OCI-LY3 (cell line): Measurements from ENCODE around the gene USP32.

ENCODE experiments used
- H2AFZ ChIP-seq: fragments of 200-600, 300-600 bp; shearing (Covaris generic); 2 replicates; pipeline ENCODE4 v1.6.0; 2014; ENCODE audit warnings: antibody characterized with exemption, low read depth, low read length
- H3K27ac ChIP-seq: fragments of 200-600, 300-600 bp; sonication (generic); 2 replicates; pipeline ENCODE4 v1.5.1; 2014; ENCODE audit warnings: mild to moderate bottlenecking, low read length, moderate library complexity, mixed read lengths
- H3K27me3 ChIP-seq: fragments of 200-600, 300-600 bp; sonication (generic); 2 replicates; pipeline ENCODE4 v1.6.1; 2014; ENCODE audit warnings: low read depth, low read length, mixed read lengths
- H3K36me3 ChIP-seq: fragments of 200-600, 300-600 bp; sonication (generic); replicated peaks from 2 replicates; pipeline ENCODE3; 2014; ENCODE audit warnings: low read depth, low read length, mixed read lengths
- H3K4me1 ChIP-seq: fragments of 300-600, 200-600 bp; sonication (generic); 2 replicates; pipeline ENCODE4 v1.6.1; 2014; ENCODE audit warnings: low read length, mixed read lengths
- H3K4me2 ChIP-seq: fragments of 200-600, 300-600 bp; sonication (generic); 2 replicates; pipeline ENCODE4 v1.6.1; 2014; ENCODE audit warnings: low read length, mixed read lengths
- H3K4me3 ChIP-seq: fragments of 300-600, 200-600 bp; sonication (generic); 2 replicates; pipeline ENCODE4 v1.5.1; 2014; ENCODE audit warnings: antibody characterized with exemption, mild to moderate bottlenecking, low read length, moderate library complexity
- H3K79me2 ChIP-seq: fragments of 300-600, 200-600 bp; shearing (Covaris generic); 2 replicates; pipeline ENCODE4 v1.6.1; 2014; ENCODE audit warnings: mild to moderate bottlenecking, low read length, mixed read lengths
- H3K9ac ChIP-seq: fragments of 300-600, 200-600 bp; shearing (Covaris generic); 2 replicates; pipeline ENCODE4 v1.6.0; 2014; ENCODE audit warnings: mild to moderate bottlenecking, low read length, moderate library complexity
- H3K9me3 ChIP-seq: fragments of 200-600, 300-600 bp; shearing (Covaris generic); 2 replicates; pipeline ENCODE4 v1.6.1; 2014; ENCODE audit warnings: low read length, mixed read lengths; ENCODE audit not compliant: insufficient read depth
- H4K20me1 ChIP-seq: fragments of 200-600, 300-600 bp; sonication (generic); 2 replicates; pipeline ENCODE4 v1.6.1; 2016; ENCODE audit warnings: low read length, mixed read lengths; ENCODE audit not compliant: insufficient read depth
- EZH2phosphoT487 ChIP-seq: fragments of 200-600 bp; shearing (Covaris generic); IDR thresholded peaks from 2 replicates; pipeline ENCODE4 v1.6.1; 2018; ENCODE audit warnings: antibody characterized with exemption, mixed run types, low read depth
- TF ChIP-seq, protein P1 (sequence below): fragments of 200-600, 300-600 bp; sonication (generic); IDR thresholded peaks from 2 replicates; pipeline ENCODE4 v1.5.1; 2014; ENCODE audit warnings: antibody characterized with exemption, low read length, low read depth

USP32 gene

DNA sequence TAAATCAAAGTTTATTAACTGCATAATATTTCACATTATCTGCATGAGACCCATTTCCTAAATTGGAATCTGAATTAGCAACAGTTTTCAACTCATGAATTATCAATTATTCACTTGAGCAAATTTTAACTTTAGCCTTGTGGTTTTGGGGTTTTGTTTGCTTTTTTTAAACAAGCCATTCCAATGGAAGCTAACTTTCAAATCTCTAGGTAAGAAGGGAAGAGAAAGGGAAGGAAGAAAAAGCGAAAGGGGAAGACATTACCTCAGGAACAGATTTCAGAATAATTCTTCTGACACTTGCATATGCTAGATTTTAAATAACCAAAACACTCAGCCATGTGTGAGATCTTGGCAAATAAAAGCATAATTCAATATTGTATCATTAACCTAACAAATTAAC, 139.5 kb downstream of the USP32 start:
- Histone ChIP-seq H3K27me3 (no peaks in the 10 kb centered on the region), H2AFZ (no peak overlapping the region), H4K20me1 (no peaks in the 10 kb centered on the region), H3K9ac (no peak overlapping the region), H3K4me1 (no peaks in the 10 kb centered on the region), H3K4me2 (no peak overlapping the region), H3K9me3 (no peaks in the 10 kb centered on the region), H3K79me2 (no peaks in the 10 kb centered on the region), H3K4me3 (no peak overlapping the region), H3K27ac (no peak overlapping the region), H3K36me3 (peaks cover 16% of the 10 kb centered on the region)
- TF ChIP-seq, protein P1, sequence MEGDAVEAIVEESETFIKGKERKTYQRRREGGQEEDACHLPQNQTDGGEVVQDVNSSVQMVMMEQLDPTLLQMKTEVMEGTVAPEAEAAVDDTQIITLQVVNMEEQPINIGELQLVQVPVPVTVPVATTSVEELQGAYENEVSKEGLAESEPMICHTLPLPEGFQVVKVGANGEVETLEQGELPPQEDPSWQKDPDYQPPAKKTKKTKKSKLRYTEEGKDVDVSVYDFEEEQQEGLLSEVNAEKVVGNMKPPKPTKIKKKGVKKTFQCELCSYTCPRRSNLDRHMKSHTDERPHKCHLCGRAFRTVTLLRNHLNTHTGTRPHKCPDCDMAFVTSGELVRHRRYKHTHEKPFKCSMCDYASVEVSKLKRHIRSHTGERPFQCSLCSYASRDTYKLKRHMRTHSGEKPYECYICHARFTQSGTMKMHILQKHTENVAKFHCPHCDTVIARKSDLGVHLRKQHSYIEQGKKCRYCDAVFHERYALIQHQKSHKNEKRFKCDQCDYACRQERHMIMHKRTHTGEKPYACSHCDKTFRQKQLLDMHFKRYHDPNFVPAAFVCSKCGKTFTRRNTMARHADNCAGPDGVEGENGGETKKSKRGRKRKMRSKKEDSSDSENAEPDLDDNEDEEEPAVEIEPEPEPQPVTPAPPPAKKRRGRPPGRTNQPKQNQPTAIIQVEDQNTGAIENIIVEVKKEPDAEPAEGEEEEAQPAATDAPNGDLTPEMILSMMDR, result no peak
- TF ChIP-seq EZH2phosphoT487, result no peak

GRCh38 chr17:60249290-60249826, 142.6 kb downstream of the USP32 start:
- H3K4me3 ChIP-seq, result no peak overlapping the region
- no peak overlapping the region for H3K27ac ChIP-seq
- no peaks in the 10 kb centered on the region for H4K20me1 ChIP-seq
- H3K27me3 ChIP-seq, result no peaks in the 10 kb centered on the region
- H3K79me2 ChIP-seq, result no peaks in the 10 kb centered on the region
- TF ChIP-seq, protein P1, result no peak
- TF ChIP-seq EZH2phosphoT487, result no peak
- H3K9me3 ChIP-seq, result no peaks in the 10 kb centered on the region
- no peak overlapping the region for H3K4me2 ChIP-seq
- H3K36me3 ChIP-seq, result peaks cover 12% of the 10 kb centered on the region
- H3K9ac ChIP-seq, result no peak overlapping the region
- peaks cover 7% of the 10 kb centered on the region for H3K4me1 ChIP-seq
- no peak overlapping the region for H2AFZ ChIP-seq

DNA sequence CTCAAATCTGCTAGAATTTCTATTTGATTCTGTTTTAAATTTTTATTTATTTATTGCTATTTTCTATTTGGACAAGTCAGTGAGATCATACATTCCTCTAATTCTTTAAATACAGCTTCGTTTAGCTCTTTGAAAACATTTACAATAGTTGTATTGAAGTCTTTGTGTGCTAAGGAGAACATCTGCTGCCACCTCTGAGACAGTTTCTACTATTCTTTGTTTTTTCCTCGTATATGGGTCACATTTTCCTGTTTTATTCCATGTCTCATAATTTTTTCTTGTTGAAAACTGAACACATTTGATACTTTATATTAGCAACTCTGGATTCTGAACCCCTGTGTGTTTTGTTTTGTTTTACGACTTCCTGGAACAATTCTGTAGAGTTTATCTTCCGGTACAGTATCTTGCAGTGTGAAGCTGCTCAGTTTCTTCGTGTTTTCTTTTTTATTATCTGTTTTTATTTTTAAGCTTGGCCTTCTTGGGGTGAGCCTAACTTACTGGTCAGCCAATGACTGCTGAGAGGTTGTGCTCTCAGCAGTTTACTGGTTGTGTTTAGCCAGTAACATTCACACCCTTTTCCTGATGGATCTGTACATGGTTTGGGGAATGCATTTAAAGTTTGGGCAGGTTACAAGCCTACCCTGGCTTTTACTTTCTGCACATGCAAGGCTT, 143.2 kb downstream of the USP32 start:
- Histone ChIP-seq H3K9me3 (no peaks in the 10 kb centered on the region), H3K9ac (no peak overlapping the region), H3K27ac (no peak overlapping the region), H3K4me1 (peaks cover 7% of the 10 kb centered on the region), H4K20me1 (no peaks in the 10 kb centered on the region), H2AFZ (no peak overlapping the region), H3K36me3 (peaks cover 12% of the 10 kb centered on the region), H3K4me3 (no peak overlapping the region), H3K27me3 (no peaks in the 10 kb centered on the region), H3K79me2 (no peaks in the 10 kb centered on the region), H3K4me2 (no peak overlapping the region)
- TF ChIP-seq, protein P1, result no peak
- TF ChIP-seq EZH2phosphoT487, result no peak

- no peak overlapping the region for H3K4me3 ChIP-seq
- no peak overlapping the region for H3K27ac ChIP-seq
- H4K20me1 ChIP-seq, result no peaks in the 10 kb centered on the region
- no peaks in the 10 kb centered on the region for H3K27me3 ChIP-seq
- no peaks in the 10 kb centered on the region for H3K9me3 ChIP-seq
- no peak overlapping the region for H3K9ac ChIP-seq
- H2AFZ ChIP-seq, result no peak overlapping the region
- H3K4me1 ChIP-seq, result peaks cover 7% of the 10 kb centered on the region
- no peak overlapping the region for H3K4me2 ChIP-seq
- H3K79me2 ChIP-seq, result no peaks in the 10 kb centered on the region
- peaks cover 12% of the 10 kb centered on the region for H3K36me3 ChIP-seq
- TF ChIP-seq EZH2phosphoT487, result no peak
- TF ChIP-seq, protein P1, result no peak
Observed at GRCh38 chr17:60247836-60248461, 144.0 kb downstream of the USP32 start.
